Hepatocyte (in vitro differentiated cells): Measurements from ENCODE around the gene C5AR1. TPM values are rescaled to one million over a fixed set of nuclear protein-coding genes. Genes with fewer than 3 reads are reported as not detected.
"Not testable (repeated sequence)": the region's sequence is repeated elsewhere in the genome, so short reads cannot be mapped to it uniquely, and the experiment has no call there.

Source experiments
- DNase-seq: peaks from one replicate; pipeline ENCODE4 v3.0.0-alpha.2; 2016; ENCODE audit warnings: low spot score
- H2AFZ ChIP-seq: fragments of 200-600 bp; sonication (generic); 2 replicates; pipeline ENCODE4 v1.6.0; 2016; ENCODE audit warnings: antibody characterized with exemption, mild to moderate bottlenecking
- H3K27ac ChIP-seq: fragments of 200-600 bp; sonication (generic); 2 replicates; pipeline ENCODE4 v1.5.1; 2016; ENCODE audit warnings: mild to moderate bottlenecking
- H3K27me3 ChIP-seq: fragments of 200-600 bp; sonication (generic); 2 replicates; pipeline ENCODE4 v1.6.1; 2016
- H3K36me3 ChIP-seq: fragments of 200-600 bp; sonication (generic); replicated peaks from 2 replicates; pipeline ENCODE4 v1.5.1; 2016; ENCODE audit warnings: low read depth; ENCODE audit not compliant: insufficient read depth
- H3K4me1 ChIP-seq: fragments of 200-600 bp; sonication (generic); 2 replicates; pipeline ENCODE4 v1.5.1; 2016; ENCODE audit warnings: mild to moderate bottlenecking, moderate library complexity; ENCODE audit not compliant: insufficient read depth
- H3K4me2 ChIP-seq: fragments of 200-600 bp; sonication (generic); 2 replicates; pipeline ENCODE4 v1.6.0; 2016
- H3K4me3 ChIP-seq: fragments of 200-600 bp; sonication (generic); 2 replicates; pipeline ENCODE4 v1.5.1; 2016; ENCODE audit warnings: mild to moderate bottlenecking
- H3K79me2 ChIP-seq: fragments of 200-600 bp; sonication (generic); 2 replicates; pipeline ENCODE4 v1.6.0; 2017; ENCODE audit warnings: mild to moderate bottlenecking
- H3K9me2 ChIP-seq: fragments of 200-600 bp; sonication (generic); replicated peaks from 2 replicates; pipeline ENCODE4 v1.6.0; 2017; ENCODE audit warnings: mild to moderate bottlenecking; ENCODE audit not compliant: insufficient read depth
- H3K9me3 ChIP-seq: fragments of 200-600 bp; sonication (generic); 2 replicates; pipeline ENCODE4 v1.5.1; 2016; ENCODE audit warnings: low read depth, mild to moderate bottlenecking
- H4K20me1 ChIP-seq: fragments of 200-600 bp; sonication (generic); 2 replicates; pipeline ENCODE4 v1.6.0; 2016; ENCODE audit warnings: mild to moderate bottlenecking; ENCODE audit not compliant: insufficient read depth, poor library complexity, severe bottlenecking
- CTCF ChIP-seq: fragments of 200-600 bp; sonication (generic); IDR thresholded peaks from 2 replicates; pipeline ENCODE4 v1.5.1; 2016; ENCODE audit warnings: antibody characterized with exemption, mild to moderate bottlenecking; ENCODE audit not compliant: poor library complexity
- EZH2 ChIP-seq: fragments of 200-600 bp; sonication (generic); IDR thresholded peaks from 2 replicates; pipeline ENCODE4 v1.6.1; 2016; ENCODE audit warnings: antibody characterized with exemption, mild to moderate bottlenecking, borderline replicate concordance
- WGBS: methylation state at CpG from one replicate; pipeline ENCODE4 v1.1.6; 2016; ENCODE audit warnings: low lambda C conversion rate; ENCODE audit errors: missing lambda C conversion rate; 5-methylcytosine and 5-hydroxymethylcytosine counted together
- polyA plus RNA-seq: library from polyadenylated mRNA; unstranded; fragments of >200 nt; fragmentation: Nextera tagmentation; extraction: Ambion mirVana; gene quantifications from 2 replicates; pipeline ENCODE4 v1.2.1, GENCODE V29; 2016
- total RNA-seq: library from RNA; depleted of rRNA; stranded (reverse); fragments of >200 nt; gene quantifications from 2 replicates; pipeline ENCODE4 v1.2.3, GENCODE V29; 2014

The C5AR1 gene
- total and polyA plus RNA-seq, 2 experiments from 2014 or later: 0.43 to 0.99 TPM

- no peaks in the 10 kb centered on the region for H3K36me3 ChIP-seq
- H3K4me2 ChIP-seq: no peak overlapping the region
- no peak overlapping the region for H3K4me3 ChIP-seq
- H4K20me1 ChIP-seq: no peaks in the 10 kb centered on the region
- H3K4me1 ChIP-seq: no peaks in the 10 kb centered on the region
- no peaks in the 10 kb centered on the region for H3K79me2 ChIP-seq
- 89% methylated on average over 10 of the region's 10 CpGs for WGBS
- TF ChIP-seq CTCF: no peak
- no peak for TF ChIP-seq EZH2
- H3K27ac ChIP-seq: no peak overlapping the region
- H3K27me3 ChIP-seq: no peaks in the 10 kb centered on the region
- H2AFZ ChIP-seq: no peak overlapping the region
- DNase-seq: no peak
- no peaks in the 10 kb centered on the region for H3K9me2 ChIP-seq
- no peaks in the 10 kb centered on the region for H3K9me3 ChIP-seq
These were observed 26.1 kb upstream of the C5AR1 start for GRCh38 chr19:47283405-47284059.

DNA sequence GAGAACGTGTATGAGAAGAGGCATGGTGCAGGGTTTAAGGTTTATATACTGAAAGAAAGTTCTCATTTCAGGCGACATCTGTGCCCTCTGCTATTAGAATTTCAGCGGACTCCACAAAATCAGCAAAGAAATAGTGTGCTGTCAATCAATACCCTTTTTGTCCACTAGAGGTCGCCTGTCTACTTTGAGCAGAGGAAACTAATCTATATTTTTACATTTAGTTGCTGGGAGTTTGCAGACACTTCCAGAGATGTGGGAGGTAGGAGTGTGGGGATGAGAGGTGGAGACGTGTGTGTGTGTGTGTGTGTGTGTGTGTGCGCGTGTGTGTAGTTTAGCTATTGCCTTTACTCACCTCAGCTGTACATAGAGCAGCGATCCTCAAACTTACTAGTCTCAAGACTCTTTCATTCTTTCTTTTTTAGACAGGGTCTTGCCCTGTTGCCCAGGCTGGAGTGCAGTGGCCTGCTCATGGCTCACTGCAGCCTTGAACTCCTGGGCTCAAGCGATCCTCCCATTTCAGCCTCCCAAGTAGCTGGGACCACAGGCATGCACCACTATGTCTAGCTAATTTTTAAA is 25.2 kb upstream of the C5AR1 start:
- peak; percentile 79 for DNase-seq
- no peaks in the 10 kb centered on the region for H3K79me2 ChIP-seq
- H2AFZ ChIP-seq: no peak overlapping the region
- no peak overlapping the region for H3K27ac ChIP-seq
- H4K20me1 ChIP-seq: no peaks in the 10 kb centered on the region
- WGBS: 29% methylated on average over 9 of the region's 9 CpGs
- no peaks in the 10 kb centered on the region for H3K36me3 ChIP-seq
- no peaks in the 10 kb centered on the region for H3K9me3 ChIP-seq
- no peak for TF ChIP-seq EZH2
- peak; percentile 86 for TF ChIP-seq CTCF
- no peak overlapping the region for H3K4me3 ChIP-seq
- H3K4me2 ChIP-seq: no peak overlapping the region
- H3K4me1 ChIP-seq: peaks cover 6% of the 10 kb centered on the region
- no peaks in the 10 kb centered on the region for H3K27me3 ChIP-seq
- no peaks in the 10 kb centered on the region for H3K9me2 ChIP-seq

DNA sequence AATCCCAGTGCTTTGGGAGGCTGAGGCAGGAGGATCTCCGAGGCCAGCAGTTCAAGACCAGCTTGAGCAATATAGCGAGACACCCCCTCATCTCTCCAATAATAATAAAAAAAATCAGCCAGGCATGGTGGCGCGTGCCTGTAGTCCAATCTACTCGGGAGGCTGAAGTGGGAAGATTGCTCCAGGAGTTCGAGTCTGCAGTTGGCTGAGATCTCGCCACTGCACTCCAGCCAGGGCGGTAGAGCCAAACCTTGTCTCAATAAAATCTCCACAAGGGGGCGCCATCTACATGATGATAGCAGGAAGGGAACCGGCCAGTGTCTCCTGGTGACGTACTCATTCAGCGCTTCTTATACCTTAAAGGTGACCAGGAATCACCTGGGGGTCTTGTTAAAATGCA is 13.6 kb upstream of the C5AR1 start:
- Histone ChIP-seq H3K4me2 (no peak overlapping the region), H4K20me1 (no peaks in the 10 kb centered on the region), H3K9me2 (no peaks in the 10 kb centered on the region), H3K4me3 (no peak overlapping the region), H3K27me3 (no peaks in the 10 kb centered on the region), H3K27ac (no peak overlapping the region), H3K9me3 (no peaks in the 10 kb centered on the region), H3K4me1 (no peaks in the 10 kb centered on the region), H2AFZ (no peak overlapping the region), H3K36me3 (no peaks in the 10 kb centered on the region), H3K79me2 (no peaks in the 10 kb centered on the region)
- peak; percentile 94 for DNase-seq
- TF ChIP-seq CTCF (peak; percentile 74), EZH2 (no peak)
- WGBS: 22% methylated on average over 12 of the region's 12 CpGs

- H3K4me3 ChIP-seq, H3K27me3 ChIP-seq, H3K4me2 ChIP-seq, H3K36me3 ChIP-seq, H3K9me2 ChIP-seq, H3K79me2 ChIP-seq, H3K4me1 ChIP-seq, DNase-seq, H3K27ac ChIP-seq, H3K9me3 ChIP-seq, H4K20me1 ChIP-seq, H2AFZ ChIP-seq: not testable (repeated sequence)
- 94% methylated on average over 9 of the region's 14 CpGs for WGBS
These were observed 8.8 kb upstream of the C5AR1 start for GRCh38 chr19:47300867-47301266.
